Neural cell (in vitro differentiated cells): Measurements from ENCODE around the gene NDUFAF3. TPM values are rescaled to one million over a fixed set of nuclear protein-coding genes. Genes with fewer than 3 reads are reported as not detected.

Experiments used
- H2AFZ ChIP-seq: fragments of 200-600, 300-800 bp; sonication (generic), shearing (Covaris generic); 2 replicates; pipeline ENCODE4 v1.6.0; 2014; ENCODE audit warnings: low read depth, mild to moderate bottlenecking, antibody characterized with exemption, low read length, moderate library complexity
- H3F3A ChIP-seq: fragments of 200-600 bp; shearing (Covaris generic); 2 replicates; pipeline ENCODE4 v1.6.1; 2016; ENCODE audit warnings: mild to moderate bottlenecking, moderate library complexity, mixed read lengths, antibody characterized with exemption, low read length; ENCODE audit not compliant: insufficient read depth, poor library complexity, severe bottlenecking
- H3K27ac ChIP-seq: fragments of 200-600, 300-800 bp; sonication (generic), shearing (Covaris generic); 2 replicates; pipeline ENCODE4 v1.5.1; 2014; ENCODE audit warnings: mild to moderate bottlenecking, low read length, moderate library complexity
- H3K27me3 ChIP-seq: fragments of 300-800, 200-600 bp; sonication (generic), shearing (Covaris generic); 2 replicates; pipeline ENCODE4 v1.6.0; 2014; ENCODE audit warnings: mild to moderate bottlenecking, low read depth, low read length, moderate library complexity; ENCODE audit not compliant: insufficient read depth
- H3K36me3 ChIP-seq: fragments of 300-800, 200-600 bp; sonication (generic), shearing (Covaris generic); 2 replicates; pipeline ENCODE4 v1.5.1; 2014; ENCODE audit warnings: mild to moderate bottlenecking, antibody characterized with exemption, low read length, moderate library complexity; ENCODE audit not compliant: insufficient read depth
- H3K4me2 ChIP-seq: fragments of 300-800, 200-600 bp; sonication (generic), shearing (Covaris generic); 2 replicates; pipeline ENCODE4 v1.6.0; 2014; ENCODE audit warnings: mild to moderate bottlenecking, low read length
- H3K4me3 ChIP-seq: fragments of 300-800, 200-600 bp; sonication (generic), shearing (Covaris generic); 2 replicates; pipeline ENCODE4 v1.5.1; 2014; ENCODE audit warnings: mild to moderate bottlenecking, low read length, moderate library complexity
- H3K79me2 ChIP-seq: fragments of 200-600 bp; shearing (Covaris generic); replicated peaks from 2 replicates; pipeline ENCODE4 v1.6.0; 2014; ENCODE audit warnings: mild to moderate bottlenecking, low read length, moderate library complexity; ENCODE audit not compliant: insufficient read depth
- H3K9ac ChIP-seq: fragments of 300-800, 200-600 bp; sonication (generic), shearing (Covaris generic); 2 replicates; pipeline ENCODE4 v1.6.1; 2016; ENCODE audit warnings: mild to moderate bottlenecking, low read length, mixed read lengths
- H3K9me2 ChIP-seq: fragments of 200-600 bp; shearing (Covaris generic); 2 replicates; pipeline ENCODE4 v1.6.1; 2016; ENCODE audit warnings: mild to moderate bottlenecking, low read length, mixed read lengths; ENCODE audit not compliant: insufficient read depth
- H3K9me3 ChIP-seq: fragments of 200-600, 300-800 bp; sonication (generic), shearing (Covaris generic); 2 replicates; pipeline ENCODE4 v1.6.1; 2016; ENCODE audit warnings: mild to moderate bottlenecking, mixed run types, low read length, moderate library complexity, mixed read lengths
- H4K20me1 ChIP-seq: fragments of 200-600 bp; shearing (Covaris generic); 2 replicates; pipeline ENCODE4 v1.6.1; 2016; ENCODE audit warnings: mild to moderate bottlenecking, mixed run types; ENCODE audit not compliant: insufficient read depth
- CTCF ChIP-seq: fragments of 450-650 bp; IDR thresholded peaks from 2 replicates; pipeline ENCODE4 v1.5.1; 2014; ENCODE audit warnings: antibody characterized with exemption, mild to moderate bottlenecking, moderate library complexity; ENCODE audit not compliant: poor library complexity, severe bottlenecking
- EP300 ChIP-seq: fragments of 450-650 bp; conservative IDR thresholded peaks from 2 replicates; pipeline ENCODE4 v1.6.1; 2014; ENCODE audit warnings: antibody characterized with exemption, mild to moderate bottlenecking, moderate library complexity; ENCODE audit not compliant: poor library complexity, severe bottlenecking
- EZH2 ChIP-seq: fragments of 200-600, 300-800 bp; shearing (Covaris generic), sonication (generic); IDR thresholded peaks from 2 replicates; pipeline ENCODE4 v1.6.1; 2014; ENCODE audit warnings: antibody characterized with exemption, low read length, borderline replicate concordance, mild to moderate bottlenecking; ENCODE audit not compliant: insufficient read depth, poor library complexity, severe bottlenecking
- MXI1 ChIP-seq: fragments of 450-650 bp; conservative IDR thresholded peaks from 2 replicates; pipeline ENCODE4 v1.6.1; 2014; ENCODE audit warnings: antibody characterized with exemption, mild to moderate bottlenecking; ENCODE audit not compliant: poor library complexity, severe bottlenecking
- POLR2AphosphoS5 ChIP-seq: IDR thresholded peaks from 2 replicates; pipeline ENCODE4 v1.6.1; 2012
- RAD21 ChIP-seq: fragments of 450-650 bp; conservative IDR thresholded peaks from 2 replicates; pipeline ENCODE4 v1.6.1; 2014; ENCODE audit warnings: antibody characterized with exemption, mild to moderate bottlenecking, moderate library complexity
- REST ChIP-seq: IDR thresholded peaks from 2 replicates; pipeline ENCODE4 v1.6.1; 2012; ENCODE audit warnings: borderline replicate concordance
- SMC3 ChIP-seq: fragments of 450-650 bp; conservative IDR thresholded peaks from 2 replicates; pipeline ENCODE4 v1.6.1; 2014; ENCODE audit warnings: antibody characterized with exemption, mild to moderate bottlenecking, moderate library complexity; ENCODE audit not compliant: poor library complexity
- TAF1 ChIP-seq: IDR thresholded peaks from 2 replicates; pipeline ENCODE4 v1.6.1; 2012; ENCODE audit warnings: low read depth
- polyA plus RNA-seq: library from polyadenylated mRNA; depleted of rRNA; stranded (reverse); fragments of >200 nt; gene quantifications from 2 replicates; pipeline ENCODE4 v1.2.3, GENCODE V29; 2014

Gene NDUFAF3
- polyA plus RNA-seq, 1 donor from 2014 or later: 36.2 TPM

DNA sequence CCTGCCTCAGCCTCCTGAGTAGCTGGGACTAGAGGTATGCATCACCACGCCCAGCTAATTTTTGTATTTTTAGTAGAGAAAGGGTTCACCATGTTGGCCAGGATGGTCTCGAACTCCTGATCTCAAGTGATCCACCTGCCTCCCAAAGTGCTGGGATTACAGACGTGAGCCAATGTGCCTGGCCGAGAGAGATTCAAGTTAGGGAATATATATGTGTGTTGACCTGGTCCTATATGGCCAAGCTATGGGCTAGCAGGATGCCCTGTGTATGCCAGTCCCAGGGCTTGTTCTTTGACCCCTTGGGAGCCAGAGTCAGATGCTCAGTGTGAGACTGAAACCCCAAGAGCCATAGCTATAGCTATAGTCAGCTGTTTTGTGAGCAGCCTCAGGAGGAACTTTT is 1.9 kb downstream of the NDUFAF3 start:
- H3K4me2 ChIP-seq: no peak overlapping the region
- no peak overlapping the region for H2AFZ ChIP-seq
- no peak overlapping the region for H3K9ac ChIP-seq
- H3K27me3 ChIP-seq: no peaks in the 10 kb centered on the region
- no peaks in the 10 kb centered on the region for H3F3A ChIP-seq
- H3K36me3 ChIP-seq: no peaks in the 10 kb centered on the region
- no peak for TF ChIP-seq REST
- no peak for TF ChIP-seq CTCF
- TF ChIP-seq POLR2AphosphoS5: no peak
- TF ChIP-seq EZH2: no peak
- TF ChIP-seq EP300: no peak
- TF ChIP-seq MXI1: no peak
- TF ChIP-seq SMC3: no peak
- TF ChIP-seq RAD21: no peak
- no peak for TF ChIP-seq TAF1
- H3K9me3 ChIP-seq: no peaks in the 10 kb centered on the region
- H3K4me3 ChIP-seq: no peak overlapping the region
- H3K9me2 ChIP-seq: no peaks in the 10 kb centered on the region
- H4K20me1 ChIP-seq: no peaks in the 10 kb centered on the region
- H3K27ac ChIP-seq: no peak overlapping the region
- peaks cover 23% of the 10 kb centered on the region for H3K79me2 ChIP-seq

DNA sequence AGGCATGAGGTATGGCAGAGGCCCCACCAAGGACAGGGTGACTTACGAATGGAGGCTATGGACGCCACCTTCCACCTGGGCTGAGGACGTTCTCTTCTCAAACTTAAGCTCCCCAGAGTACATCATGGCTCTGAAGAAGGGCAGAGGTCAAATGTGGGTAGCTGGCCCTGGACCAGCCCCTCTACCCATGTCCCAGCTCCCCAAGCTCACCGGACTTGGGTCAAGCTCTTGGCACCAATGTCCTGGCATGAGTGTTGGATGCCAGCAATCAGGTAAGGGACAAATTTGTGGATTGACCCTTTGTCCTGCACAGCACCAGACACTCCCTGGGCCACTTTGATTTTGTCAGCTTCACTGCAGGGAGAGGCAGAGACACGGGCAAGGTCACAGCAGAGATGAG is 2.5 kb downstream of the NDUFAF3 start:
- Histone ChIP-seq H3K4me2 (no peak overlapping the region), H4K20me1 (no peaks in the 10 kb centered on the region), H3K27ac (no peak overlapping the region), H3K79me2 (peaks cover 23% of the 10 kb centered on the region), H3K9me3 (no peaks in the 10 kb centered on the region), H3K9ac (no peak overlapping the region), H3K27me3 (no peaks in the 10 kb centered on the region), H3K9me2 (no peaks in the 10 kb centered on the region), H3K36me3 (no peaks in the 10 kb centered on the region), H3F3A (no peaks in the 10 kb centered on the region), H2AFZ (no peak overlapping the region), H3K4me3 (no peak overlapping the region)
- TF ChIP-seq TAF1: no peak
- TF ChIP-seq EZH2: no peak
- TF ChIP-seq POLR2AphosphoS5: no peak
- no peak for TF ChIP-seq EP300
- TF ChIP-seq MXI1: no peak
- no peak for TF ChIP-seq SMC3
